ENCODE results near the gene NDUFA5.

The NDUFA5 gene

GRCh38 chr7:123499211-123499970 is 58.2 kb downstream of the NDUFA5 start:
- TF ChIP-seq CTCF (IDR thresholded peaks at IDR 0.05; ENCODE audit: borderline replicate concordance, extremely low read depth, low read length, poor library complexity, severe bottlenecking) (no peak), EZH2 (IDR thresholded peaks at IDR 0.05; ENCODE audit: borderline replicate concordance, low read depth, low read length, severe bottlenecking) (no peak)
- H3K27me3 ChIP-seq (ENCODE audit: insufficient read depth, low read length, poor library complexity), result no peaks in the 10 kb centered on the region
- no peaks in the 10 kb centered on the region for H3K36me3 ChIP-seq (ENCODE audit: insufficient read depth, low read length)
- H3K4me2 ChIP-seq (ENCODE audit: insufficient read depth, low read length), result no peak overlapping the region
- H2AFZ ChIP-seq (ENCODE audit: low read depth, low read length), result no peak overlapping the region
- H3K9ac ChIP-seq (ENCODE audit: low read depth, low read length), result no peak overlapping the region
- DNase-seq (no peak), ATAC-seq (ENCODE audit: insufficient read depth, low read depth) (no peak)
- H3K27ac ChIP-seq (ENCODE audit: low read length), result no peak overlapping the region
- no peaks in the 10 kb centered on the region for H3K9me3 ChIP-seq (ENCODE audit: insufficient read depth, low read length, severe bottlenecking)
- H3K4me1 ChIP-seq (ENCODE audit: insufficient read depth, low read length), result no peaks in the 10 kb centered on the region
- no peak overlapping the region for H3K4me3 ChIP-seq (ENCODE audit: low read depth in 1 of 2, low read length in 2 of 2)
- no peaks in the 10 kb centered on the region for H3K79me2 ChIP-seq (ENCODE audit: insufficient read depth, low read length)
- H4K20me1 ChIP-seq (ENCODE audit: insufficient read depth, low read length), result no peaks in the 10 kb centered on the region

GRCh38 chr7:123498601-123499000 is 59.0 kb downstream of the NDUFA5 start:
- no peak for DNase-seq
- Histone ChIP-seq H3K27ac (ENCODE audit: low read length) (no peak overlapping the region), H3K36me3 (ENCODE audit: insufficient read depth, low read length) (no peaks in the 10 kb centered on the region), H4K20me1 (ENCODE audit: insufficient read depth, low read length) (no peaks in the 10 kb centered on the region), H3K4me2 (ENCODE audit: insufficient read depth, low read length) (no peak overlapping the region), H3K4me1 (ENCODE audit: insufficient read depth, low read length) (no peaks in the 10 kb centered on the region), H3K79me2 (ENCODE audit: insufficient read depth, low read length) (no peaks in the 10 kb centered on the region), H3K9me3 (ENCODE audit: insufficient read depth, low read length, severe bottlenecking) (no peaks in the 10 kb centered on the region), H2AFZ (ENCODE audit: low read depth, low read length) (no peak overlapping the region), H3K27me3 (ENCODE audit: insufficient read depth, low read length, poor library complexity) (no peaks in the 10 kb centered on the region), H3K4me3 (ENCODE audit: low read depth in 1 of 2, low read length in 2 of 2) (no peak overlapping the region), H3K9ac (ENCODE audit: low read depth, low read length) (no peak overlapping the region)
- ATAC-seq (ENCODE audit: insufficient read depth, low read depth), result no peak
- TF ChIP-seq CTCF (IDR thresholded peaks at IDR 0.05; ENCODE audit: borderline replicate concordance, extremely low read depth, low read length, poor library complexity, severe bottlenecking) (no peak), EZH2 (IDR thresholded peaks at IDR 0.05; ENCODE audit: borderline replicate concordance, low read depth, low read length, severe bottlenecking) (no peak)

- H3K36me3 ChIP-seq (ENCODE audit: insufficient read depth, low read length), result no peaks in the 10 kb centered on the region
- H3K4me3 ChIP-seq (ENCODE audit: low read depth in 1 of 2, low read length in 2 of 2), result no peak overlapping the region
- H3K9ac ChIP-seq (ENCODE audit: low read depth, low read length), result no peak overlapping the region
- no peaks in the 10 kb centered on the region for H3K9me3 ChIP-seq (ENCODE audit: insufficient read depth, low read length, severe bottlenecking)
- no peaks in the 10 kb centered on the region for H3K4me1 ChIP-seq (ENCODE audit: insufficient read depth, low read length)
- no peak overlapping the region for H3K4me2 ChIP-seq (ENCODE audit: insufficient read depth, low read length)
- ATAC-seq (ENCODE audit: insufficient read depth, low read depth), result no peak
- no peak overlapping the region for H2AFZ ChIP-seq (ENCODE audit: low read depth, low read length)
- DNase-seq, result no peak
- no peaks in the 10 kb centered on the region for H4K20me1 ChIP-seq (ENCODE audit: insufficient read depth, low read length)
- no peak overlapping the region for H3K27ac ChIP-seq (ENCODE audit: low read length)
- no peaks in the 10 kb centered on the region for H3K79me2 ChIP-seq (ENCODE audit: insufficient read depth, low read length)
- TF ChIP-seq CTCF (IDR thresholded peaks at IDR 0.05; ENCODE audit: borderline replicate concordance, extremely low read depth, low read length, poor library complexity, severe bottlenecking), result no peak
- no peak for TF ChIP-seq EZH2 (IDR thresholded peaks at IDR 0.05; ENCODE audit: borderline replicate concordance, low read depth, low read length, severe bottlenecking)
- H3K27me3 ChIP-seq (ENCODE audit: insufficient read depth, low read length, poor library complexity), result no peaks in the 10 kb centered on the region
Measured at GRCh38 chr7:123498031-123498430, 59.6 kb downstream of the NDUFA5 start.
